Measurements from ENCODE around the gene MRRF.

- TF ChIP-seq GATA2 (IDR thresholded peaks at IDR 0.05; ENCODE audit: low read depth, low read length) = no peak
- no peak for TF ChIP-seq GATA3 (IDR thresholded peaks at IDR 0.05; ENCODE audit: low read depth, low read length)
Measured at GRCh38 chr9:122222791-122223190, 41.9 kb upstream of the MRRF start.

Data from SH-SY5Y (cell line).